Activated CD8-positive, alpha-beta memory T cell treated with anti-CD3 and anti-CD28 coated beads, Interleukin-2, amount 50 U/mL, for 1 hour (primary cell): ENCODE measurements around the gene STX1B.
"Not testable (repeated sequence)": the region's sequence is repeated elsewhere in the genome, so short reads cannot be mapped to it uniquely, and the experiment has no call there.

ENCODE experiments used
- DNase-seq: peaks from one replicate; pipeline ENCODE4 v3.0.0-alpha.2; 2020; ENCODE audit errors: extremely low read depth

The STX1B gene

DNA sequence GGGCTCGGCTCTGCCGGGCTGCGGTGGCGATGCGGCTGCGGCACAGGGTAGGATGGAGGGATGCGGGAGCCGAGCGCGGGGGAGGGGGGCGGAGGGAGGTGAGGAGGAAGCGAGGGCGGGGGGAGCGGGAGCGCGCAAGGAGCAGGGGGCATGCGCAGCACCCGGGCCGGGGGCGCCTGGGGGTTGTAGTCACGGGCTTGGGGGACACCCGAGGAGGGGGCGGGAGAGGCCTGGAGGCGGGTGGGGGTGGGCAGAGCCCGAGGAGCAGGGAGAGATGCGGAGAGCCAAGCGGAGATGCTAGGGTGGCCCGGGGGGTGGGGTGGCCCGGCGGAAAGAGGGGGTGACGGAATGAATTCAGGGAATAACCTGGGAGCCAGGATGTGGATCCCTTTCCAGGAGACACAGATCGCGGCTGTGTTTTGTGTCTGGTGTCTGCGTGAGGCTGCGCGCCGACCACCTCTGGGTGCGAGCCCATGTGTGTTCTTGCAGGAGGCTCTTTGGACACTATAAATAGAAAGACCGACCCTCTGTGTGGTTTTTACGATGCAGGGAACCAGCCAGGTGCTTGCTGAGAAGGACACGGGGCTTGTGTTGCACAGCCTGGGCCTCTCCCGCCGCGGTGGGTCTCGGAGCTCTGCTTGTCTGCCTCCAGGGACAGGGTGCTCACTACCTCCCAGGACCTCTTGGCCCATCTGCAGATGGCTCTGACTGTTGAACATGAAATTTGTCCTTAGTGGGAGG, at the start of gene STX1B:
TSS of gene STX1B (minus strand) at position 54 of the 741 bp plus-strand sequence. CDS start 242 bp downstream, outside the sequence.
- no peak for DNase-seq

DNA sequence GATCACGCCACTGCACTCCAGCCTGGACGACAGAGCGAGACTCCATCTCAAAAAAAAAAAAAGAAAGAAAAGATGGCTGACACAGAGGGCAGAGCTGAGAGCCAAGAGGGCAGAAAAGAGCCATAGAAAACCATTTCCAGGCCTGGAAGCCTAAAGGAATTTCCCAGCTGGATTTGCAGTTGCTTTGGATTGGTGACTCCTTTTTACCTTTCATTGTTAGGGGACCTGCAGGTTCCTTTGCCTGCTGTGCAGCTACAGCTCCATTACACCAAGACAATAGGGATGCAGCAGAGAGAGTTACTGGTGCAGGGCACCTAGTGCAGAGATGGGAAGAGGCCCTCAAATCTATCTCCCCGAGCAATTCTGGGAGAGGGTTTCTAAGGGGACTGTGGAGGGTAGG, 45.2 kb upstream of the STX1B start:
- DNase-seq = no peak

DNA sequence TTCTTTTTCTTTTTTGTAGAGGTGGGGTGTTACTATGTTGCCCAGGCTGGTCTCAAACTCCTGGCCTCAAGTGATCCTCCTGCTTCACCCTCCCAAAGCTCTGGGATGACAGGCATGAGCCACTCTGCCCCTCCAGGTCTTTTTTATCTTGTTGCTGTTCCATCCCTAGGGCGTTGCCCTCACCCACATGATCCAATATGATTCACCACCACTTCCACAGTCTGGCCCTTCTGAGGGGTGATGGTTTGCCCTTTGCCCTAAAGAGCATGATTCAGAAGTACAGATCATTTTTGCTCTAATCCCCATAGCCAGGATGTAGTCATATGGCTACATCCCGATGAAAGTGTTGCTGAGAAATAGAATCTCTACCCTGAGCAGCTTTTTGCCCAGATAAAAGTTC, 41.7 kb upstream of the STX1B start:
- DNase-seq = no peak

DNA sequence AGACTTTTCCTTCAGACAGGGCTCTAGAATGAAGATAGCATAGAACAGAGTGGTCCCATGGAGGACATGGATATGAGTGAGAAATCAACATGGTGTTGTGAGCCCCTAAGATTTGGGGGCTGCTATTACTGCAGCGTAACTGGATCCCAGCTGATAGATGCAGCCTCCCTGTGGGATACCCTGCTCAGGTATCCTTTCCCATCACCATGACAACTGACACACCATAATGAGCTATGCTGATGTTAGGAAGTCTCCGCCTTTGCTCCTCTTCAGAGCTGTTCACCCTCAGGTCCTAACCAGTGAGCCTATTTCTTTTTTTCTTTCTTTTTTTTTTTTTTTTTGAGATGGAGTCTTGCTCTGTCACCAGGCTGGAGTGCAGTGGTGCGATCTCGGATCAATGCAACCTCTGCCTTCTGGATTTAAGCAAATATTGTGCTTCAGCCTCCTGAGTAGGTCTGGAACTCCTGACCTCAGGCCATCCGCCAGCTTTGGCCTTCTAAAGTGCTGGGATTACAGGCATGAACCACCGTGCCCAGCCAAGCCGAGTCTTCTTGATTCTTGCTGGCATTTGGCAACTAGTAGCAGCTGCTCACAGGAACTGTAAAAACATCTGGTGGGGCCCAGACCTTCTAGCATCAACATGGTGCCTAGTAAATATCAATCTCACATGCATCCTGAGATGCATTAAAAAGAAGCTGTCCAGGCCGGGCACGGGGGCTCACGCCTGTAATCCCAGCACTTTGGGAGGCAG, 40.0 kb upstream of the STX1B start:
- DNase-seq = no peak

DNA sequence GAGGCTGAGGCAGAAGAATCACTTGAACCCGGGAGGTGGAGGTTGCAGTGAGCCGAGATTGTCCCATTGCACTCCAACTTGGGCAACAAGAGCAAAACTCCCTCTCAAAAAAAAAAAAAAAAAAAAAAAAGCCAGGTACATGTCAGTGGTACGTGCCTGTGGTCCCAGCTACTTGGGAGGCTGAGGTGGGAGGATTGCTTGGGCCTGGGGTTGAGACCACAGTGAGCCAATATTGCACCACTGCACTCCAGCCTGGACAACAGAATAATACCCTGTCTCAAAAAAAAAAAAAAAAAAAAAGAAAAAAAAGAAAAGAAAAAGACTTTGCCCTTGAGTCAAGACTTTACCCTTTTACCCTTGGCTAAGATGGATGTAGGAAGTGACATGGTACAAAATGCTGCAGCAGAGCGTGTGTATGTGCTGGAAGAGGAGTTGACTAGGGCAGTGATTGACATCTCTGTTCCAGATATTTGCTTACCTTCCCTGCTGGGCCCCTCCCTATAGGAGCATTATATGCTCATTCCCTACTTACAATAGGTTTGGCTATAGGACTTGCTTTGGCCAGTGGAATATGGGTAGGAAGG, 33.6 kb upstream of the STX1B start:
- DNase-seq = no peak

DNA sequence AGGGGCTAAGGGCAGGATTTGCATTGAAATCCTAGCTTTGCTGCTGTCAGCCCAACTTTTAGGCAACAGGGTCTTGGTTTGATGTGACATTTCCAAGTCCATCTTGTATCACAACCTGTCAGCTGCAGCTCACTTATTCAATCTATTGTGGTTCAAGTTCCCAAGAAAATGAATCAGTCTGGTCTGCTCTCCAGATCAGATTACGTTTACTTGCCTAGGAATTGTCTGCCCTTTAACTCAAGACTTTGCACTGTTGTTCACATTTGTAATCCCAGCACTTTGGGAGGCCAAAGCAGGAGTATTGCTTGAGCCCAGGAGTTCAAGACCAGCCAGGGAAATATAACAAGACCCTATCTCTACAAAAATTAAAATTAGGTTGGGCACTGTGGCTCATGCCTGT, 32.9 kb upstream of the STX1B start:
- DNase-seq = no peak

DNA sequence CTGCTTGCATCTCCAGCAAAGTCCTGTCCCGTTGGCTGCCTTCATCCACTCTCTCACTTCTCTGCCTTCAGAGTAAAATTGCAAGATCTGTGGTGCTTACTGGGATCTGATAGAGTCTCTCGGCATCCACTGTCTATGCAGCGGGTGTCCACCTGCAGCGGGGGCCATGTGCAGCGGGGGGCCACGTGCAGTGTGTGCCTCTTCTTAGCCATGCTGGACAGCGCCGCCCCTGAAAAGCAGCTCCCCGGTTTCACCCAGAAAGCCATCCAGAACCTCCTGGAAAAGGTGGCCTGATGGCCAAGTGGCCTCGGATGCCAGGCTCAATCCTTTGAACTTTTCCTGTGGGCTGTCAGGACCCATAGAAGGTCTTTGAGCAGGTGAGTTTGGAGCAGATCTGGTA, 32.4 kb upstream of the STX1B start:
- DNase-seq = no peak

DNA sequence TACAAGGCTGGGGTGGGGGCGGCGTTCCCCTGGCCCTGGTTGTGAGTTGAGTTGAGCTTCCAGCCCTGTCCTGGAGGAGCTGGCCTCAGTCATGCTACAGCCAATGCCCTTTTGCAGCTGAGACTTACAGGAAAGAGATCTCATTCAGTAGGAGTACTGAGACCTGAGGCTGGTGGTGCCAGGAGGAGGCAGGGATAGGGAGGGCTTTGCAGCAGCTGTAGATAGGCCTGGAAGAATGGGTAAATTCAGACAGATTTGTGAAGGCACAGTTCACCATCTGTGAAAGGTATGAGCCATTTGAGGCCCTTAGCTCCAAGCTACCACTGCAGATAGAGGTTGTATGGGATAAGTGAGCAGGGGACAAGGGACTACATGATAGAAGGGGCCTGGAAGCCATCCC, 28.6 kb upstream of the STX1B start:
- DNase-seq = no peak

DNA sequence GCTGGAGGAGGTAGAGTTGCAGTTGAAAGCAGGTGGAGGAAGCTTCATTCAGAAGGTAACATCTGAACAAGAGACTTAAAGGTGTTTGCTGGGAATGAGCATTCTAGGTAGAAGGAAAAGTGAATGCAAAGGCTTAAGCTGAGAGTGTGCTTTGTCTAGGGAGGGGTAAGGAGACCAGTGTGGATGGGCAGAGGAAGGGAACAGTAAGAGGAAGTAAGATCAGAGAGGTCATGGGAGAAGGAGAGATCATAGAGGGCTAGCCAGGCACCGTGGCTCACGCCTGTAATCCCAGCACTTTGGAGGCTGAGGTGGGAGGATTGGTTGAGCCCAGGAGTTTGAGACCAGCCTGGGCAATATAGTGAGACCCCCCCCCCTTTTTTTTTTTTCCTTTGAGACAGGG, 26.3 kb upstream of the STX1B start:
- no peak for DNase-seq

DNA sequence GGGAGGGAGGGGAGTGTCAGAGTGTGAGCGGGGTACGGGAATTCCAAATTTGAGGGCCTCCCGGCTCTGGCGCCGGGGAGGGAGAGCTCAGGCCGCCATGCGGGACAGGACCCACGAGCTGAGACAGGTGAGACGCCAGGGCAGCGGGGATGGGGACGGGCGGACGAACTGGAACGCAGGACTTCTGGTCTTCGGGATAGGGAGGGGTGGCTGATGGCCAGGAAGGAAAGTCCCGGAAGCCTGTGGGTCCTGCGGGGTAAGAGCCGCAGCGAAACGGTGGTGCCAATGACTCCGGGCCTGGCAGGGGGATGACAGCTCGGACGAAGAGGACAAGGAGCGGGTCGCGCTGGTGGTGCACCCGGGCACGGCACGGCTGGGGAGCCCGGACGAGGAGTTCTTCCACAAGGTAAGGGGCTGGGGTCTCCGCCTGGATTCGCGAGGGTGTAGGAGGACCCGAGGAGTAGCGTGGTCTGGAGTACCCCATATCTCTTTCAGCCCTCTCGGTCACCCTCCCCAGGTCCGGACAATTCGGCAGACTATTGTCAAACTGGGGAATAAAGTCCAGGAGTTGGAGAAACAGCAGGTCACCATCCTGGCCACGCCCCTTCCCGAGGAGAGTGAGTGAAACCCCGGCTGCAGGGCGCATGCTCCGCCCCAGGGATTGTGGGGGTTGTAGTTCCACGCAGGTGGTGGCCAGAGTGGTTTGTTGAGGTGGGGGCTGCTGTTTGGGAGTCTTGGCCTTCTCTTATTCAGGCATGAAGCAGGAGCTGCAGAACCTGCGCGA, 23.5 kb upstream of the STX1B start:
- peak; percentile 67 for DNase-seq

DNA sequence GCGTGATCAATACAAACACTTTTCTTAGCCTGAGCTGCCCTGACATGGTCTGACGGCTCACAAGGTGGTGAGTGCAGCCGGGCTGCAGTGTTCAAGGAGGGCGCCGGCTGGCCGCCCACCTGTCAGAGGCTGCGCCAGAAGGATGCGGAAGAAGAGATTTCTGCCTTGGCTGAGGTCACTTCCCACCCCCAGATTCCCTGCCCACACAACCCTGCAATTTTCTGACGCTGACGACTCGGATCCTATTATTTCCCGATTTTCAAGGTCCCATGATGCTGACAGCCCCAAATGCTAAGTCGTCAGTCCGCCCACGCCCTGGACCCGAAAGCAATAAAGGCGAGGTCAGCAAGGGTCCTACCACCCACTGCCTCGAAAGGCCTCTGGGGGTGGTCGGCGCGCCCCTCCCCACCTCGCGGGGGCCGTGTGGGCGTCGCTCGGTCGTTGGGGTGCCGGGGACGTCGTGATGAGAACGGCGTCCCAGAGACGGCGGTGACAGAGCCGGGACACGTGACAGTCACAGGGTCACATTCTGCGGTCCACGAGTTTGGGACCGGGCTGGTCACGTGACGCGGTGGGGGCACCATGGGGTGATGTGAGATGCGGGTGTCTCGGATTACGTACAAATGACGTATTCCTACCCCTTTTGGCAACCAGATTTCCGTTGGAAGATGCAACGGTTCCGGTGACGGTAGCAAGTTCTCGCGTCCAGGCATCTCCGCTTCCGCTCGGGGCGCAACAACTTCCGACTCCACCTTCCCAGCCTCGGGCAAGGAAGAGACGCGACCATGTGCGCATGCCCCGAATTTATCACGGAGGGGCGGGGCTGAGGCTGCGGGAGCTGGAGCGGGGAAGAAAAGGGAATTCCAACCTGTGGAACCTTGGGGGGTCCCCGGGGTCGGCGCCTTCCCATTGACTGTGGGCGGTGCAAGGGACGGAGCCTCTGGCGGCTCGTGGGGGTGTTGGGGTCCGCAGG, 22.6 kb upstream of the STX1B start, which contains the start of gene STX4:
TSS of gene STX4 (plus strand) at position 823 of the 973 bp plus-strand sequence. CDS start 248 bp downstream, outside the sequence.
- peak; percentile 99 for DNase-seq

DNA sequence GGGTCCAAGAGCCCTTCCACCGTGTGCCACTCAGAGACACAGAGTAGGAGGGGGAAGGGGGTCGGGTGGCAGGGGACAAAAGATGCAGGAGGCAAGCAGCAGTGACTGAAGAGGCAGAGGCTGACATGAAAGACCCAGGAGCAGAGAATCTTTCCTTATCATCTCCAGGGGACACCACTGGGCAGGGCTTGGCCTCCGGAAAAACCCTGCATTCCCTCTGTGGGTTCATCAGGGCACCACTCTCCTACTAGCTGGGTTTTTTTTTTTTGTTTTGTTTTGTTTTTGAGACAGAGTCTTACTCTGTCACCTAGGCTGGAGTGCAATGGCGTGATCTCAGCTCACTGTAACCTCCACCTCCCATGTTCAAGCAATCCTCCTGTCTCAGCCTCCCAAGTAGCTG, 20.8 kb upstream of the STX1B start:
- no peak for DNase-seq

DNA sequence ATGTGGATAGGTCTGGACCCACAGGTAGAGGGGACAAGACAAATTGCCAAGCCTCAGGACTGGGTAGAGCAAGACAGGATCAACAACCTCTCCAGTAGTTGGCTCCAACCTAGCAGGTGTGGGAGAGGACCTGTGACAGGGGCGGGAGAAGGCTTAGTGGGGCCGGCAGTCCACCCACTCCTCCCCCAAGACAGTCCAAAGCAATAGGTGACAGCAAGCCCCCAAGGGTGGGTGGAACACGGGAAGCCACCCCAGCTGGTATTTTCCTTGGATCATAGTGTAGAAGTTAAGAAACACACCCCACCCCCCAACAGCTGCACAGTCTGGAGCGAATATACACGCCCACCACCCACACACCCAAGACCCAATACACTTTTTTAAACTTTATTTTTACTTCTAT, 18.8 kb upstream of the STX1B start:
- no peak for DNase-seq

DNA sequence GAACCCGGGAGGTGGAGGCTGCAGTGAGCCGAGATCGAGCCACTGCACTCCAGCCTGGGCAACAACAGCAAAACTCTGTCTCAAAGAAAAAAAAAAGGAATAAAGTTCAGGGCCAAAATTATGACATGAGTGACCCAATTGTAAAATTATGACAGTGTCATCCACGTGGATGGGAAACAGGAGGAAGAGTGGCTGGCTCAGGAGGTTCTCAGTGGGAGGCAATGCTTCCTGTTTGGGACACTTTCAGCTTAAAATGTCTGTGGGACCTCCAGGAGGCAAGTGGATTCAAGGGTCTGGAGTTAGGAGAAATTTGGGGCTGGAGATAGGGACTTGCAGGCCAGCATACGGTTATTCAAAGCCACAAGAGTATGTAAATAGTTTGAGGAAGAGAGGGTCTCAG, 14.9 kb upstream of the STX1B start:
- DNase-seq = no peak

DNA sequence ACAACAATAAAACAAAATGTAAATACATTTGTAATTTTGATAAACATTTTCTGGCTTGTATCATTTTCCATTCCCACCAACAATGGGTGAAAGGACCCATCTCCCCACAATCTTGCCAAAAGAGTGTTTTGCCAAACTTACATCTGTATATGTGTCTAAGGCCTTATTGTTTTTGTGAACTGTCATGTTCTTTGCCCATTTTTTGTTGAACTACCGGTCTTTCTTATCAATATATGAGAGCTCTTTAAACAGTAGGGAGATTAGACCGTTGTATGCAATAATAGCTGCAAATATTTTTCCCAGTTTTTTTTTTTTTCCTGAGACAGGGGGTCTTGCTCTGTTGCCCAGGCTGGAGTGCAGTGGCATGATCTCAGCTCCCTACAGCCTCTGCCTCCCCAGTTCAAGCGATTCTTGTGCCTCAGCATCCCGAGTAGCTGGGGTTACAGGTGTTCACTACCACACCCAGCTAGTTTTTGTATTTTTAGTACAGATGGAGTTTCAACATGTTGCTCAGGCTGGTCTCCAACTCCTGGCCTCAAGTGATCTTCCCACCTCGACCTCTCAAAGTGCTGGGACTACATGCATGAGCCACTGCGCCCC, 13.3 kb upstream of the STX1B start:
- DNase-seq = no peak

DNA sequence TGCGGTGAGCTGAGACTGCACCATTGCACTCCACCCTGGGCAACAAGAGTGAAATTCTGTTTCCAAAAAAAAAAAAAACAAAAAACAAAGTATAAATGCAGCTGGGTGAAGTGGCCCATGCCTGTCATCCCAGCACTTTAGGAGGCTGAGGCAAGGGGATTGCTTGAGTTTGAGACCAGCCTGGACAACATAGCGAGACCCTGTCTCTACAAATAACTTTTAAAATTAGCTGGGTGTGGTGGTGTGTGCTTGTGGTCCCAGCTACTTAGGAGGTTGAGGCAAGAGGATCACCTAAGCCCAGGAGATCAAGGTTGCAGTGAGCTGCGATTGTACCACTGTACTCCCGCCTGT, 12.8 kb upstream of the STX1B start:
- DNase-seq = no peak

DNA sequence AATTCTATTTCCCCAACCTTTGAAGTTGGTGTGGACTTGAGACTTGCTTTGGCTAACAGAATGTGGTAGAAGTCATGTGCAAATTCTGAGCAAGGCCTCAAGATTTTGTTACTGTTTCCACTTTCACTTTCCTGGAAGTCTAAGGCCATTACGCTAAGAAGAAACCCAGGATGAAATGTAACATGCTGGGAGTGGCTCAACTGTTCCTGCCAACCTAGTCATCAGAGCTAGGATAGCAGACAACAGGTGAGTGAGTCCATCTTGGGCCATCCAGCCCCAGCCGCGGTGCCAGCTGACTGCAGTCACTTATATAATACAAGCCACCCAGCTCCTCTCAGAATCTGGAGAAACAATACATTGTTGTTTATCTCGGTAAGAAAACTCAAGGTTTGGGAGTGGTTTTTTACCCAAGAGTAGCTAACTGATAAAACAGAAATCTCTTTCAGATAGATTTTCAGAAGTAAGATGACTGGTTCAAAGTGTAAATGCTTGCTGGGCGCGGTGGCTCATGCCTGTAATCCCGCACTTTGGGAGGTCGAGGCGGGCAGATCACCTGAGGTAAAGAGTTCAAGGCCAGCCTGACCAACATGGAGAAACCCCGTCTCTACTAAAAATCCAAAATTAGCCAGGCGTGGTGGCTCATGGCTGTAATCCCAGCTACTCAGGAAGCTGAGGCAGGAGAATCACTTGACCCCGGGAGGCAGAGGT, 12.3 kb upstream of the STX1B start:
- DNase-seq = no peak

DNA sequence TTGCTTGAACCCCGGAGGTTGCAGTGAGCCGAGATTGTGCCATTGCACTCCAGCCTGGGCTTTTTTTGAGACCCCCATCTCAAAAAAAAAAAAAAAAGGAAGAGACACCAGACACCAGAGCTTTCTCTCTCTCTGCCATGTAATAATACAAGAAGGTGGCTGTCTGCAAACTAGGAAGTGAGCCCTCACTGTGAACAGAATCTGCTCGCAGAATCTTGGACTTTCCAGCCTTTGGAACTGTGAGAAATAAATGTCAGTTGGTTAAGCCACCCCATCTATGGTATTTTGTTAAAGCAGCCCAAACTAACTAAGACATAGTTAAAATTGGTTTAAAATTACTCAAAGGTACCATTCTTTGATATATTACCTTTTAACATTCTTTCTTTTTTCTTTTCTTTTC, 10.1 kb upstream of the STX1B start:
- DNase-seq = no peak

DNA sequence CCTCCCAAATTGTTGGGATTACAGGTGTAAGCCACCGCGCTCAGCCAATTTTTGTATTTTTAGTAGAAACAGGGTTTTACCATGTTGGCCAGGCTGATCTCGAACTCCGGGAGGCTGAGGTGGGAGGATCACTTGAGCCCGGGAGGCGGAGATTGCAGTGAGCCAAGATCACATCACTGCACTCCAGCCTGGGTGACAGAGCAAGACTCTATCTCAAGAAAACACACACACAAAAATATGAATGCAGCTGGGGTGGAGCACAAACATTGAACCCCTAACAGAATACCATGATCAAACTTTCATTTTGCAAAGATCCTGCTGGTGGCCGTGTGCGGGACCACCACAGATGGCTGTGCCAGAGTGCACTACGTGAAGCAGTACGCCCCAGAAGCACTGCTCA, 7.3 kb upstream of the STX1B start:
- DNase-seq = not testable (repeated sequence)

DNA sequence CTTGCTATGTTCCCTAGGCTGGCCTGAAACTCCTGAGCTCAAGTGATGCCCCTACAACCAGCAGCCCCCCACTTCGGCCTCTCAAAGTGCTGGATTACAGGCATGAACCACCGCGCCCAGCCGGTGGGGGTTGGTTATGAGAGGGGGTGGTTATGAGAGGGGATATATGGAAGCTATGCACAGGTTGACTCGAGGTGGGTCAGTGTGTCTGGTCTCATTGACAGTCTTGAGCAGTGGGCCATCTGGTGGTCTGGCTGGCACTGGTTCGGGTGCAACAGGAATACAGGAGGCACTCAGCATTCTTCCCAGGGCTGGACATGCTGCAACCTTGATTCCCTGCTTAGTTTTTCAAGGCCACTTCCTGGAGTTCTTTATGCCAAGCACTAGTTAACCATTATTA, 5.6 kb upstream of the STX1B start:
- no peak for DNase-seq
